RWPE2 (cell line): Measurements from ENCODE around the gene SPN.
"Not testable (repeated sequence)": the region's sequence is repeated elsewhere in the genome, so short reads cannot be mapped to it uniquely, and the experiment has no call there.

Experiments
- ATAC-seq: fragments of 200-7000 bp; cut with Tn5 transposase; 3 replicates; pipeline ENCODE4 v1.9.1; 2021; ENCODE audit warnings: low read depth
- DNase-seq: peaks from one replicate; pipeline ENCODE4 v3.0.0-alpha.2; 2020; ENCODE audit warnings: low spot score
- H3K27ac ChIP-seq: fragments of 450-650 bp; 2 replicates; pipeline ENCODE4 v1.5.1; 2017; ENCODE audit warnings: mild to moderate bottlenecking; ENCODE audit not compliant: poor library complexity, severe bottlenecking
- H3K27me3 ChIP-seq: fragments of 250-450 bp; sonication (Bioruptor Pico); 2 replicates; pipeline ENCODE4 v1.5.1; 2021; ENCODE audit warnings: mild to moderate bottlenecking, moderate library complexity; ENCODE audit not compliant: insufficient read depth, poor library complexity, severe bottlenecking
- H3K36me3 ChIP-seq: fragments of 250-450 bp; sonication (Bioruptor Pico); 2 replicates; pipeline ENCODE4 v1.5.1; 2020; ENCODE audit warnings: low read depth, mild to moderate bottlenecking, moderate library complexity
- H3K4me1 ChIP-seq: fragments of 250-450 bp; sonication (Bioruptor Pico); 2 replicates; pipeline ENCODE4 v1.5.1; 2021; ENCODE audit warnings: mild to moderate bottlenecking, moderate library complexity; ENCODE audit not compliant: insufficient read depth, poor library complexity, severe bottlenecking
- H3K4me3 ChIP-seq: fragments of 250-450 bp; sonication (Bioruptor Pico); 2 replicates; pipeline ENCODE4 v1.5.1; 2021; ENCODE audit warnings: mild to moderate bottlenecking, moderate library complexity; ENCODE audit not compliant: severe bottlenecking
- H3K9me3 ChIP-seq: fragments of 250-450 bp; sonication (Bioruptor Pico); 2 replicates; pipeline ENCODE4 v1.5.1; 2021; ENCODE audit warnings: mild to moderate bottlenecking, moderate library complexity; ENCODE audit not compliant: severe bottlenecking
- TF ChIP-seq, protein P1 (sequence below): fragments of 450-650 bp; IDR thresholded peaks from one replicate; pipeline ENCODE4 v1.5.1; 2017; ENCODE audit warnings: mild to moderate bottlenecking, moderate library complexity; ENCODE audit not compliant: poor library complexity, severe bottlenecking

The SPN gene

DNA sequence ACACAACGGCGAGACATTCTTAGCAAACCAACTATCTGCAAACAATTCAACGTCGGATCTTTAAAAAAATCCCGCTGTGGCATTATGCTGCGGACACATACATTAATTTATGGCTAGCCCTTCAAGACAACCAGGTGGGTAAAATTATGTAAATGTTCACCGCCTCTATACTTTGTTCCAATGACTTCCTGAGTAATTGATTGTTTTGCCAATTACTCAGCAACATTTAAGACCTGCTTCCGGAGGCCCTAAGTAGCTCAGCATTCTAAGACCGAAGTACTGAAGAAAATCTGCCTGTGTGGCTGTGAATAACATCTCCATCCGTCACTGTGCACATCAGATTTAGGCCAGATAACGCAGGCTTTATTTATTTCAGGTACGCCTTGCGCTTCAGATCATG is 39.2 kb downstream of the SPN start:
- H3K27me3 ChIP-seq = no peaks in the 10 kb centered on the region
- DNase-seq (no peak), ATAC-seq (no peak)
- H3K27ac ChIP-seq = no peak overlapping the region
- no peaks in the 10 kb centered on the region for H3K36me3 ChIP-seq
- H3K4me1 ChIP-seq = no peaks in the 10 kb centered on the region
- H3K4me3 ChIP-seq = no peak overlapping the region
- TF ChIP-seq, protein P1, sequence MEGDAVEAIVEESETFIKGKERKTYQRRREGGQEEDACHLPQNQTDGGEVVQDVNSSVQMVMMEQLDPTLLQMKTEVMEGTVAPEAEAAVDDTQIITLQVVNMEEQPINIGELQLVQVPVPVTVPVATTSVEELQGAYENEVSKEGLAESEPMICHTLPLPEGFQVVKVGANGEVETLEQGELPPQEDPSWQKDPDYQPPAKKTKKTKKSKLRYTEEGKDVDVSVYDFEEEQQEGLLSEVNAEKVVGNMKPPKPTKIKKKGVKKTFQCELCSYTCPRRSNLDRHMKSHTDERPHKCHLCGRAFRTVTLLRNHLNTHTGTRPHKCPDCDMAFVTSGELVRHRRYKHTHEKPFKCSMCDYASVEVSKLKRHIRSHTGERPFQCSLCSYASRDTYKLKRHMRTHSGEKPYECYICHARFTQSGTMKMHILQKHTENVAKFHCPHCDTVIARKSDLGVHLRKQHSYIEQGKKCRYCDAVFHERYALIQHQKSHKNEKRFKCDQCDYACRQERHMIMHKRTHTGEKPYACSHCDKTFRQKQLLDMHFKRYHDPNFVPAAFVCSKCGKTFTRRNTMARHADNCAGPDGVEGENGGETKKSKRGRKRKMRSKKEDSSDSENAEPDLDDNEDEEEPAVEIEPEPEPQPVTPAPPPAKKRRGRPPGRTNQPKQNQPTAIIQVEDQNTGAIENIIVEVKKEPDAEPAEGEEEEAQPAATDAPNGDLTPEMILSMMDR = no peak
- no peaks in the 10 kb centered on the region for H3K9me3 ChIP-seq

DNA sequence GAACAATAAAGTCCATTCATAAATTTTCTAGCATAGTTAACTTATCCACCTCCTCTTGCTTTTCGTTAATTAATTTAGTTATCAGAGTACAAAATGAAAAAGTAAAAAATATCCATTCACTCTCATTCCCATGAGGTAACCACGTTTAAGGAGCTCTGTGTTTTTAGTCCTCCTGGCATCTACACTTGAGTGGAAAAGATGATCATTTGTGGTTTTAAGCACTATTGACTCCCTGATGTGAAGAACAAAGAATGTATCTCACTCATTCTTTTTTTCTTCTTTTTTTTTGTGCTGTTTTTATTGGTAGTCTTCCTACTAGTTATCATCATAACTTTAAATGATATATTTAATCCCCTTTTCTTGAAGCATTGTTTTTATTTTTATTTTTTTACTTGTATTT is 42.0 kb downstream of the SPN start:
- Histone ChIP-seq H3K9me3 (no peaks in the 10 kb centered on the region), H3K27me3 (no peaks in the 10 kb centered on the region), H3K4me1 (peaks cover 5% of the 10 kb centered on the region), H3K4me3 (no peak overlapping the region), H3K36me3 (no peaks in the 10 kb centered on the region), H3K27ac (no peak overlapping the region)
- ATAC-seq (no peak), DNase-seq (no peak)
- TF ChIP-seq, protein P1 = no peak

DNA sequence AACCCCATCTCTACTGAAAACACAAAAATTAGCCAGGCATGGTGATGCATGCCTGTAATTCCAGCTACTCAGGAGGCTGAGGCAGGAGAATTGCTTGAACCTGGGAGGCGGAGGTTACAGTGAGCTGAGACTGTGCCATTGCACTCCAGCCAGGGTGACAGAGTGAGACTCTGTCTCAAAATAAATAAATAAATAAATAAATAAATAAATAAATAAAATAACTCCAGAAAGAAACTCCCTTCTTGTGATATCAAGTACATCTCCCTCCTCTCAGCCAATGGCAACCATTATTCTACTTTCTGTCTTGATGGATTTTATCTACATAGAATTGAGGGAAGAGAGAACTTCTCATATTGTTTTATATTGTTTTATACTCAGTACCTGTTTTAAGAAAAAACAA is 44.1 kb downstream of the SPN start:
- not testable (repeated sequence) for H3K9me3 ChIP-seq, H3K27me3 ChIP-seq, DNase-seq, H3K4me1 ChIP-seq, ATAC-seq, H3K27ac ChIP-seq, H3K4me3 ChIP-seq, H3K36me3 ChIP-seq

DNA sequence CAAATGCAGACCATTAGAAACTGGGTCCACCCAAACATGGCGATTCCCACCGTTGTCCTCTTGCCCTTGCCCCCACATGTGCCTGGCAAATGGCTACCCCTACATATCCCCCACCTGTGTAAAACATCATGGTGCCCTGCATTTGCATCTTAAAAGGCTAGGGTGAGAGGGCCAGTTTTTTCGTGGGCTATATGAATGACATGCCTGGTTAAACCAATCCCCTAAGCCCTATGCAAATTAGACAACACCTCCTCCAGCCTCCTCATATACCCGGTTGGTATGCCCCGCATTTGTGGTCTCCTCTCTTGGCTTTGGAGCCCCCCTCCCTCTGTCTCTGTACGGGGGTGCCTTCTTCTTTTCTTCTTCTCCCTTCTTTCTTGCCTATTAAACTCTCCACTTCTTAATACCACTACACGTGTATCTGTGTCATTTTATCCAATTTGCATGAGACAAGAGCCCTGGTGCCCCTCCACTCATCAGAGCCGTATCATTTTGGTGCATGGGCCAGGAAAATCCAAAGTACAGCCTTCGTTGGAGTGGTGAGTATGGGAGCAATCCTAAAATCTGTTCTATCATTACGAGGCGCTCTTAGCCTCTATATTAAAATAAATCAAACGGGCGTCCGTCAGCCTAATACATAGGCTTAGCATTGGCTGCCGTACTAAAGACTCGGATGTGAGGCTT is 46.0 kb downstream of the SPN start:
- no peak for ATAC-seq
- Histone ChIP-seq H3K9me3 (no peaks in the 10 kb centered on the region), H3K27me3 (no peaks in the 10 kb centered on the region), H3K4me1 (peaks cover 7% of the 10 kb centered on the region), H3K36me3 (no peaks in the 10 kb centered on the region), H3K4me3 (no peak overlapping the region), H3K27ac (no peak overlapping the region)
- no peak for DNase-seq
- TF ChIP-seq, protein P1 = no peak

DNA sequence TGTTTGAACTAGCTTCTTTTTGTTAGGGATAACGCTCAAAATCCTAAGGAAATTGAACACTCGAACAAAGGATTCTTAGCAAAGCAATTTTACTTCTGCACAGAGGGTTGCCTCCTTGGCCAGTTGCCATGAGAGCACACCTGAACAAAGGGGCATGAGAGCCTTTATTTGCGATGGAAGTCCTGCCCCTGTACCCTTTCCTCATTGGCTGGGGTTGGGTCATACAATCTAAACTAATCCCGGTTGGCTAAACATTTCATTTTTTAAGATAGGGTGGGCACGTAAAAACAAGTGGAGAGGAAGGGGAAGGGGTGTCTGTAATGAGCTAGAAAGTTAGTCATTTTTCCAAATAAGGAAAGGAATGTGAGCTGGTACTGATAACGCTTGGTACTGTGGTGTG is 46.6 kb downstream of the SPN start:
- H3K4me3 ChIP-seq, ATAC-seq, H3K27ac ChIP-seq, H3K36me3 ChIP-seq, H3K27me3 ChIP-seq, DNase-seq, H3K9me3 ChIP-seq, H3K4me1 ChIP-seq: not testable (repeated sequence)
